OCI-M2 (cell line): ENCODE measurements around the gene ANK3.

Source experiments
- DNase-seq: peaks from one replicate; lab custom pipeline; 2025; ENCODE audit not compliant: unreplicated experiment; lab: John Stamatoyannopoulos, UW

Gene ANK3

DNA sequence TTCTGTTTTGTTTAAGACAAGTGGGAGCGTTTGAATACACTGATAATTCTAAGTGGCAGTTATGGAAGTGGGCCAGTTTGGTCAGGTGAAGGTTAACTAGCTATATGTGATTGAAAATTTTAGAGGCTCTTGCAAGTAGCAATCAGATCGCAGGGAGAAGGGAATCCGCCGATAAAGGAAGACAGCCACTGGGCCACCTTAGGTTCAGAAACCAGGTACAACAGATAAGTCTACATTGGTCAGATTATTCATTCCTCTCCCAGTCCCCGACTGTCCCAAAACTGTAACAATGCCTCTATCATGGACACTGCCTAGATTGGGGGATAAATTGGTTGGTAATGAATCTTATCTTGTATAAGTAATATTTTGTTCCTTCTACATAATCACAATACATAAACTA is 8.9 kb downstream of the ANK3 start:
- DNase-seq: no peak

DNA sequence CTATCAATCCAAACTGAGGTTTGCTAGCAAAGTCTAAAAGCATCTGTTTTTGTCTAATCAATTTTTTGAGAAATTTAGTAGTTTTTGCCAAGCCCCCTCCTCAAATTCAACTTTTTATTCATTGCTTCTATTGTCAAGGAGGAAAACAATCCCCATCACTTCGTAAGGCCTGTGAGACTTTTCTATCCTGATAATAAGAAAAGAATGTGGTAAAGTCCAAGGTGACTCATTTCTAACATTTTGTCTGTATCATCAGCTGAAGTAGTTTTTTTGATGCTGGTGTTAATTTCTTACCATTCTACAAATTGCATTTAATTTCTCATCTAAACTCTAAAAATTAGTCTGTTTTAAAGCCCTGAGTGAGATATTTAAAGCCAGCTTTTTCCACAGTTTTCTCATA is 11.7 kb downstream of the ANK3 start:
- DNase-seq: no peak

DNA sequence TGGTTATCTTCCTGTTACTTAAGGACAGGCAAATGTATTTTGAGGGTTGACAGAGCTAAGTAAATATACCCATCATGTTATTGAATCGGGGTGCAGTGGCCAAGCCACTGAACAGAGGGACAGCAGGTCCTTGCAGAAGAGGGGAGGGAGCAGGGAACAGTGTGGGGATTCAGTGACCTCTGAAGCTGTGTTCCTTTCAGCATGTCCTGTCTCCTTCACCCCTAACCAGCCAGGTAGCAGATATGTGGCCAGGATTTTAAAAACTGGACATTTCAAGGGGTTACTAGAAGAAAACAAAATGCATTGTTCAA is 12.7 kb downstream of the ANK3 start:
- DNase-seq: no peak

DNA sequence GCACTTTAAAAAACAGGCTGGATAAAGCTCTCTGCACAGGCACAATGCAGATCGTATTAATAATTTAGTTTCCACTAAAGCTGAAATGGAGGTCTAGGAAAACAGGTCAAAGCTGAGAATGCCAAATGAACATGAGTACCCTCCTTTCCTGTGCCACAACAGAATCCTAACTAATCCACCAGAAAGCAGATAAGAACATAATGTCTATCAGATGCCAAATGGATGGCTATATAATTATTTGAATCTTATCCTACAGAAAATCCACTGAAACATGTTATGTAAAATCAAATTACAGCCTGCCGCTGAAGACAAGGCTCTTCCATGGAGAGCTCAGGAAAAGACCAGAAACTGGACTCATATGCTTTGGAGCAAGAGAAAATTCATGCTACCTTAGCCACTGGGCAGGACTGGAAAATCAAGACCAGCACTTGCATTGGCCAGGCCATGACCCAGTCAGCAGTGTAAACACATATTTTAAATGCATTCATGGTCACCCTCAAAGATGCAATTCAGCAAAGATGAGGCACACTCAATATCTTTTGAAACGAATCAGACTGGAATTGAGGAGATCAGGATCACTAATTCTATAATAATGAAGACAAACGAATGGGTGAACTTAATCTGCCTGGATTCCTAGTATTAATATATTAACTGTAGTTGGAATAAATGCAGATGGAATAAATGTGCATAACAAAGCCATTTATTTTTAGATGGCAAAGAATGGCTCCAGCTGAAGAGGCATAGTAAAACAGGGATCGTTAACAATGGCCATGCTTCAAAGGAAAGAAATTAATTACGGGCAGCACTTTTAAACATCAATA is 13.2 kb downstream of the ANK3 start:
- DNase-seq: no peak

DNA sequence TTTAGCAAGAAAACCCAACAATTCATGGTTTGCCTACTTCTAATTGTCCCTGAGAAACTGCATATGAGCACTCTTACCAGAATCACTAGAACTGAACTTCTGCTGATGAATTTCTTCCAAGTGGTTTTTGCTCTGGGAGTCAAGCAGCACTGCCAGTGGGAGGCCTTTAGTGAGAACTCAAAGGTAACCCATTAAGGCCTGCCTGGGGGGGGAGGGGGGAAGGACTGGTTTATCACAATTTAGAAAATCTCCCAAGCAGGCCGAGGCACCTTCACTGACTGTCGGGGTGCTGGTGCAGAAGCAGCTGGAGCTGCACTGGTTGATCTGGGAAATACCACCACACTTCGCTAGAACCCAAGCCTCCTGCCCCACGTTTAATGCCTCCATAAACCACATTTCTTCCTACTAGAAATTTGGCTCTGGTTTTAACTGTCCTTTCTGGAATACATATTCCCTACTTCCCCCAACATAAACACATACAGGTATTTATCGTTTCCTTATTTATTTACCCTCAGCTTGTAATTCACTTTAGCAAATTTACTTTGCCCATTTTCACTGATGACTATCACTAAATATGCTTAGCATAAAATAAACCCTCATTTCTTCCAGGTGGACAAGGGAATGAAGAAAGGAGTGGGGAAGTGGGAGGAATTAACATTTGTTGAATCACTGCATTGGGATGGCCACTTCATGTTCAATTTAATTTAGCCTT is 14.2 kb downstream of the ANK3 start:
- no peak for DNase-seq

DNA sequence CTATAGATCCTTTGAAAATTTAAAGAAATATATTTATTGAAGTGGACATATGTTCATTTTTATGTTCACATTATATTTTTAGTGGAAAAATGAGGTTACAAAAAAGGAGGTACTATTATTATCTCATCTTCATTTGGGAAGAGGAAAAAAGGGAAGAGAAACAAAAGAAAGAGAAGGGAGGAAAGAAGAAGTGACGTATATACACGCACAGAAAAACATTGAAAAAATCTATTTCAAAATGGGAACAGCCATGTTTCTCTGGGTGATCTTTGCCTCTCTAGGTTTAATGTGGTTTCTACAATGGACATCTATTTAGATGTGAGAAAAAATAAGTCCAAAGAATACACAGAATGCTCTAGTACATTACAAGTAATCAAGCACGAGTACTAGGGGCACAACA is 14.8 kb downstream of the ANK3 start:
- DNase-seq: no peak

DNA sequence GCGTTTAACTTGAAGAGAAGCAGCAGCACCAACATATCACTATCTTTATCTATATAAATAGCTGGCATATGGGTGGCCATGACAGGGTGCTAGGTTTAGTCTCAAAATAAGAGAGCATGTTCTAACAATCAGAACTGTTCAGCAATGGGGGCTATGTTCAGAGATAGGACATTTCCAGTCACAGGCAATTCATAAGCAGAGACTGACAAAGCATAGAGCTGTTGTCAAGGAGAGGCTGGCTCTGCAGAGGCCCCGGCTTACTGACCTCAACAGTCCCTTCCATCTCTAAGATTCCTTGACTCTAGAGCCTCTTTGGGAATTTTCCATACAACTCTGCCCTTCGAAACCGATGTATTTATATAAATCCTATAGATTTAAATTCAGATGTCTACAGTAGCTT is 17.2 kb downstream of the ANK3 start:
- no peak for DNase-seq

DNA sequence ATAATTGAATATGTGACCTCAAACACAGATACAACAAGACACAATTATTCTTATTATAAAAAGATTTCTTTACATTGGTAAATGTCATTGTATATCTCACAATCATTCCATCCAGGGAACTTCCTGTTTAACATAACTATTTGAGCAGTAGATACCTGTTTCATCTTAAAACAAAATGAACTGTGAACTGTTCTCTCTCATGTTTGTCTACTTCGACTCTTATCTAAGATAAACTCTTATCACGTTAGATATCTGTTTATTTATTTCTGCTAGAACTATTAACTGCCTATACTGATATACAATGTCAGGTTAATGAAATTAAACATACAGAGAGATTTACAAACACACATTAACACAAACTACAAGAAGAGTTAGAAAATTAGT is 20.1 kb downstream of the ANK3 start:
- DNase-seq: no peak

DNA sequence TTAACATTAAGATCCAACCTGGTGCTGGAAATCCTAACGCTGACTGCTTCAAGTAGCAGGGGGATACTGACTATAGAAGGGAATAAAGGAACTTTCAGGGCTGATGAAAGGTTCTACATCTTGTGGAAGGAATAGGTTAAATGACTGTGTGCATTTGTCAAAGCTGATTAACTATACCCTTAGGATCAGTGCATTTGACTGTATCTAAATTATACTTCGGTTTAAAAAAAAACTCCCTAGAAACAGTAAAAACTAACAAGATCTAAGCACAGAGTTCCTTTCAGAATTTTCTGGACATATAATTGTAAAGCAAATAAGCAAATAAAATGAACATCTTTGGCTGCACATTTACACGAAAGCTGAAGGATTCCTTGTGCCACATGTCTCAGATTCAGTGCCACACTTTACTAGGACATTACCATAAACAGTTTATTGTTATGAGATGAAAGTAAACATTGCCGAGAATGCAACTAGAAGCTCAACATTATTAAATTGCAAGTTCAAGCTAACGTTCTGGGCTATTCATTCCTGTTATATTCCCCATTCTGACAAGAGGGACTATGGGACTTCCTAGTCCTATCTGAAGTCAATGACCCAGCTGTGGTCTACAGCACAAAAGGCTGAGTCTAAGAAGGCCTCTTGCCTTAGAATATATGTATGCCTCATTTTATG is 20.7 kb downstream of the ANK3 start:
- no peak for DNase-seq

DNA sequence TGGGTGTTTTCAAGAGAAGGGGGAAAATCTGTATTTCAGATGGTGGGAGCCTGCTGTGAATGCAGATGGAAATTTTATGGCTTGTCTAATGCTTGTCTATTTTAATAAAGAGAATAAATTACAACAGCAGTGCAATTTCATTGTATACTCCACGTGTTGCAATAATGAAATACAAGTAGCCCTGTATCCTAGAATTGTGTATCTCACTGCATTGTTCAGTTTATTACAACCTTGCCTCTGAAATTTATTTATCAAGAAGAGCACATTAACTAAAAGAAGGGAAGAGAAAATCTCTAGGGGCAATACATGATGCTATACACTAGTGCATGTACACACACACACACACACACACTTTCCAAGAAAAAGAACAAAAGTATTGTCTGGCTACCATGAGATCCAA is 21.8 kb downstream of the ANK3 start:
- no peak for DNase-seq

DNA sequence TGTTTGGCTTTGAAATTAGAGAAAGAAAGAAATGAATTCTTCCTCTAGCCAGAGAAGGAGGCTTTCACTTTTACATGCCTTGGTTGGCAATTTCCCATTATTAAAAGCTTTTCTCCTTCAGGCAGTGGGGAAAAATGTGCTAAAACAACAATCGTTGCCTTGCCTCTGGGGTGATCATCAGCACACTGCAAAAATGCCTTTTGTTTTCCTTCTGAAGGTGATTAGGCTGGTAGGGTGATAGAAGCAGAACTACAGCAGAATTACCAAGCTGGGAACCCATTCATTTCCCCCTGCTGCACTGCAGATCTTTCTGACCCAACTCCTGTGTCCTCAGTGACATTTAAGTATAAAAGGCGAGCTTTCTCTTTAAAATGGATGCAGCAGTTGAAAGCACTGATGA is 22.2 kb downstream of the ANK3 start:
- DNase-seq: no peak

DNA sequence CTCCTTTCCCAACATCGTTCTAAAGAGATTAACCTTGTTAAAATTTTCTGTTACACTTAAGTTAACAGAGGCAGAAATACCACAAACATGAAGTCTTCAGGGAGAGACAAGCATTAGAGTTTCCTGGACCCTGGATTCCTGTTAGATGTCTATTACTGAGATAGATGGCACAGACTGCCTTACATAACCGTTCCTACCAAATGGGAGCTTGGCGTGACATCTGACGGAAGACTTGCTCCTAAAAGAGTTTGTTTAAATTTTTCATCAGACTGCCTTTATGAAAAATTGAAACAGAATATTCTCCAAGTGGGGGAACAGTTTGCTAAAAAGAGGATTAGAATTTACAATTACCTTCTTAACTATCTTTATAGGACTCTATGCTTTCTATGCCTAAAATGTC is 22.7 kb downstream of the ANK3 start:
- no peak for DNase-seq

DNA sequence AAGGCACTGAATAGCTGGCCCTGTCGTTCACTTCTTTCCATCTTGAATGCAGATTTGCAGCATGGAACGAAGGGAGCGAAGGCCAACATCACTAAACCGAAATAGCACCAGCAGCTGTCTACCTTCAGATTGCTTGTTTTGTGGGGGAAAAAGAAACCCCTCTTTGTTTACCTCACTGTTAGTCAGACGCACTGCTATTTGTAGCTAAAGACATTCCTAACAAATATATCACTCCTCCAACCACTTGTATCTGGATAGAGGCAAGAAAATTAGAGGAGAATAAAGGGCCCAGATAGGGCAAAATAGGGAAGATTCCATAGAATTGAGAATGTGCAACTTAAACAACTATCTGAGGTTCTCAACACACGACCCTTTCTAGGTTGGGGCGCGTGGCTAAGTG is 26.5 kb downstream of the ANK3 start:
- DNase-seq: no peak

DNA sequence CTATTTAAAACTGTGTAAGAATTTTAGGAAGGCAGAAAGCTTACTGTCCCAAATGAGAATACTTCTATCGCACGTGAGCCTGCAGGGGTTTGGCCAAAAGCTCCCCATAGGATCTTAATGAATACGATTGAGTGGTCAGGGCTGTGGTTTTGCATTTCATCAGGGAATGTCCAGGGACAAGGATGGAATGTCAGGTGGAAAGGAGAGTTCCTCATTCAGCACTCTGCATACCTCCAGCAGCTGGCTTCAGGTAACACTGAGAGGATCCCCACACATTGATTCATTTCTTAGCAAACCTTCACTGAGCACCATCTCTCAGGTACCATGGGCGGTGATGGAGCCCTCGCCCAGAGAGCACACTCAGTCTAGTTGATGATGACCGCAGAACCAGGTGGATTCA is 27.2 kb downstream of the ANK3 start:
- no peak for DNase-seq

DNA sequence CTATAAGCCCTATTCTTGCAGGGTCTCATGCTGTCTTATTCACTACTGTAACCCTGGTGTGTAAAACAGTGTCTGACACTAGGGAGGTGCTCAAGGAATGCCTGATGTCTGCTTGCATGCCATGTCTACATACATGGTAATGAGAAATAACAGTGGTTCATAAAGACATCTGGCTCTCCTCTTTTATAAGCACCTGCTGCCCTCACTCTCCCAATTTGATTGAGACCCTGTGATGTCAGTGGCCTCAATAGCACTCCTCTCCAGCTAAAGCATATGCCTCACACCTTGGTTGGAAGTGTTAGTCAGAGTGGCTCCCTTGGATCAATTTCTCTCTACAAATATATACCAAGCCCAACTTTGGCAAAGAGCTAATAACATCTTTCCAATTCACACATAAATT is 30.6 kb downstream of the ANK3 start:
- no peak for DNase-seq

DNA sequence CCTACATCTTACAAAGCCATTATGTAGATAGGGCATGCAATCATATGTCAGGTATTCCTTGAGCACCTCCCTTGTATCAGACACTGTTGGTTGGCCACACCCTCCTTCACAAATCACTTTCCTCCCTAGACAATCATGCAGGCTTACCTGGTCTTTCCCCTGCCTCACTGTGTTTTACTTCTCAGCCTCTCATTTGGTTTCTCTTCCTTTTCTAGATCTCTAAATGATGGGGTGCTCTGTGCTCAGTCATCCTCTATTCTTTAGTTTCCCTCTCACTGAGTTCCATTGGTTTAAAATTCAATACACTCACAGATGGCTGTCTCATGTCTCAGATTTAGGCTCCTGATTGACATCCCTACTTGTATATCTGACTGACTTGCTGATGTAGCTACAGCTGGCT is 31.4 kb downstream of the ANK3 start:
- DNase-seq: no peak

DNA sequence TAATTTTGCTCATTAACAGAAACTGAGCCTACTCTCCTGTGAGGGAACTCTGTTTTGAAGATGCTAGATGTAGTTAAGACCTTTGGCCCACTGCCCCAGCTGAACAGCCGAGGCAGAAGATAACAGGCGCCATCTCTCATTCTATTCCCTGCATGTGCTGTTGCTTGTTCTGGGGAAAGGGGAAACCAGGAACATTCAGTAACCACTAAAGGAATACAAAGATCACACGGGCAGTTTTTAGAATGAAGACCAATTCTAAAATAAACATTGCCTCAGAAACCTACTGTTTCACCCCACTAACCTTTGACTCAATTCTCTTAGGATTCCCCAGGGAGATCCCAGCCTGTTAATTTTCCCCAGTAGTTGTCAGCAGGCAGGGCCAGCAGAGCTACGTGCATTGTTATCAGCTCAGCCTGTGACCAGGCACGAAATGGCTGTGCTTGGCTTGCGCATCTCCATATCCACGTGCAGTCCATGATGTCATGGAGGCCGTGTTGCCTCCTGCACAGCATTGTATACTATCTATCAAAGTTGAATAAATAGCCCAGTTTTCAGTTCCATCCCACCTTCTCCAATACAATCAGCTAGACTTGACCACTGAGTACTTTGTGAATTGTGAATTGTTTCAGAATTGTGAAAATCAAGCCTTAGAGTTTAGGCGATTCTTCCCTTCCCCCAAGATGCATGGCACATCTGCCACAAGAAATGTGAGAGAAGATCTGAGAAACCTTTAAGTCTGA is 36.0 kb downstream of the ANK3 start:
- no peak for DNase-seq

DNA sequence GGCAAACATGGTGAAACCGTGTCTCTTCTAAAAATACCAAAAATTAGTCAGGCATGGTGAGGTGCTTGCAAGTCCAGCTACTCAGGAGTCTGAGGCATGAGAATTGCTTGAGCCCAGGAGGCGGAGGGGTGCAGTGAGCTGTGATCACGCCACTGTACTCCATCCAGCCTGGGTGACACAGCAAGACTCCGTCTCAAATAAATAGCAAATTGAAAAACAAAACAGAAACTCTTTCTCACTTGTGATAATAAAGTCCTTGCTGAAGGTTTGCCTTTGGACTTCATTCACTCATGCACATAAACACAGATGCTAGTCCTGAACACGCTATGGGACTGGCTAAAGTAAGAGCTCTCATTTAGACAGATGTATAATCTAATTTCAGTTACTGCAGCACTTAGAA is 37.6 kb downstream of the ANK3 start:
- no peak for DNase-seq

DNA sequence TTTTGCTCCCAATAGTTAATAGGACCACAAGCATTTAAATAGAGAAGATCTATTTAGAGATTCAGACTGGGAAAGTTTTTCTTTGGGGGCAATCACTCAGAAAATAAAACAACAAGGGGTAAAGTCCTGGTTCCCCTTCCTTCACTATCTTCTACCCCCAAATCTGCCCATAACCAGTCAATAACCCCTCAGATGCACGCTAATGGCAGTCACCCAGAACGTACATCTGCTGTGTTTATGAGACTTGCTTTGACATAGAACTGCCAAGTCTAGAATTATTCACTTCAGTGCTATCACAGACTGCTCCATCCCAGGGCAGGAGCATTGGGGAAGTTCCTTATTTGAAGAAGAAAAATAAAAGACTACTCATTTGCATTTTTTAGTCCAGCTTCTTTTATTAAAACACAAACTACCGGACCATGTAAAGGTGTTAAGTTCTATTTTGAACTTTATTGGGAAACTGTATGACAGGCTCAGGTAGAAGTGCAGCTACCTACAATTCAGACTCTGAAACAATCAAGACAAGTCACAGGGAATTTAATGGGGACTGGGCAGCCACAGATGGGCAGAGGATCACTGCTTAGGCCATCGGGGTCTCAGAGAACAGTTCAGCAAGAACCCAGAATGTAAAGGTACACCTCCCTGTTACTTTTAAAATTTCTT is 38.4 kb downstream of the ANK3 start:
- DNase-seq: no peak

DNA sequence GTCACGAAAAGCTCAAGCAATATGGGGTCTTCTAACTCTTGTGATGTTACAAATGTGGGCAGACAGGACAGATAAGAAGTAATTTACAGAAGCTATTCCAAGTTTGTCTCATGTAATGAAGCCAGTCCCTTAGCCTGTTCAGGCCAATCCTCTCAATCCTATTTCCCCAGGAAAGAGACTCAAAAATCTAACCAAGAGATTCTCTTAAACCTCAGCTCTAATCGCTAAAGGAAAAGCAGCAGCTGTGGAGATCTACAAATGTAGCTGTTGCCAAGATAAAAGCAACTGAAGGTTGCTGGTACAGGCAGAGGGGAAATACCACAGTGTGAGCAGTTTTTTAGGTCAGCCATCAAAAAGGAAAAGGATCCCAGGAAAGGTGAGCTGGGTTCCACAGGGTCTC is 39.3 kb downstream of the ANK3 start:
- no peak for DNase-seq

DNA sequence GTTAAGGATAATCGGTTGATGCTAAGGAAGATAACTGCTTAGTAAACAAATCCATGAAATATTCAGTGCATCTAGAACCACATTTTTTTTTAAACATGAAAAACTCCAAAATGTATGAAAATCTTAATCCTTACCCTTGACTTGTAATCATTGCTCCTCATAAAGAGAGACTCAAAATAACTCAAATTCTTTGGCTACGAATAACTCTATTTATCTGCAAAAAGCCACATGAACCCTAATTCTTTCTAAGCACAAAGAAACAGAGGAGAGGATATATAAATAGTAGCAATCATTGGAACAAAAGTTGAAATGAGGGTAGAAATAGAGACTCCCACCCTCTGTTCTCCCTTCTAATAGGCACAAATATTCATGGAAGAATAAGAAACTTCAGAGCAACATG is 40.2 kb downstream of the ANK3 start:
- no peak for DNase-seq
